Neural progenitor cell (in vitro differentiated cells): ENCODE measurements around the gene DVL1.

Experiments
- EZH2 ChIP-seq: fragments of 200-600 bp; sonication (generic); IDR thresholded peaks from 2 replicates; pipeline ENCODE4 v1.6.1; 2017; ENCODE audit warnings: antibody characterized with exemption, mild to moderate bottlenecking, moderate library complexity
- EZH2phosphoT487 ChIP-seq: fragments of 200-600 bp; sonication (generic); IDR thresholded peaks from 2 replicates; pipeline ENCODE4 v1.6.1; 2017; ENCODE audit warnings: antibody characterized with exemption
- TF ChIP-seq, protein P1 (sequence below): fragments of 200-600 bp; sonication (generic); IDR thresholded peaks from 2 replicates; pipeline ENCODE4 v1.5.1; 2017; ENCODE audit warnings: antibody characterized with exemption, mild to moderate bottlenecking

DNA sequence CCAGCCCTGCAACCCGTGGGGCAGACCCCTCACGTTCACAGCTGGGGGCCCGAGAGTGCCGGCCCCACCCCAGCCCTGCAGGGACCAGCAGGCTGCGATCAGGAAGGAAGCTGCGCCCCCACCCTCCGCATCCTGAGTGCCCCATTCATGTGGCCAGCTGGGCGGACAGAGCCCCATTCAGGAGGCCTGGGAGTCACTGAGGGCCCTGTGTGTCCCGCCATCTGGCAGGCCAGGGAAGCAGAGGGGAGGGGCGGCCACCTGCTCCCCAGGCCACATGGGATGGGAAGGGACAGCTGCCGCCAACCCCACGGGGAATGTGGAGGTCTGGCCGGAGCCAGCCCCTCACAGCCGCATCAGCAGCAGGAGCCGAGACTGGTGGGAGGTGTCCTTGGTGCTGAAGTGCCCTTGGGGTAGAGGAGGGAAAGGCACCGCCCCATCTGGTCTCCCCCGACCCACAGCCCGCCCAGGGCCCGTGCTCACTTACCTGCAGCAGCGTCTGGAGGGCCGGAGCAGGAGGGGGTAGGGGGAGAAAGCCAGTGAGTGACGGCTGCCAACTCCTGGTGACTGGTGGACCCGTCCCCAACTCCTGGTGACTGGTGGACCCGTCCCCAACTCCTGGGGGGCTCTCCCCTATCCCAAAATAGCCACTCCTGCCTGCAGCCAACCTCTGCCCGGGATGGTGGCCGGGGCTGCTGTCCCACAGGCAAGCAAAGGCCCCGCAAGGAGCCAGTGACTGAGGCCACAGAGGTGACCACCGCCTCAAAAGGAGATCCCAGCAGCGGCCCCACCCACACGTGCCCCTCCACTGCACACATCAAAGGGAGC, 50.1 kb downstream of the DVL1 start:
- TF ChIP-seq, protein P1, sequence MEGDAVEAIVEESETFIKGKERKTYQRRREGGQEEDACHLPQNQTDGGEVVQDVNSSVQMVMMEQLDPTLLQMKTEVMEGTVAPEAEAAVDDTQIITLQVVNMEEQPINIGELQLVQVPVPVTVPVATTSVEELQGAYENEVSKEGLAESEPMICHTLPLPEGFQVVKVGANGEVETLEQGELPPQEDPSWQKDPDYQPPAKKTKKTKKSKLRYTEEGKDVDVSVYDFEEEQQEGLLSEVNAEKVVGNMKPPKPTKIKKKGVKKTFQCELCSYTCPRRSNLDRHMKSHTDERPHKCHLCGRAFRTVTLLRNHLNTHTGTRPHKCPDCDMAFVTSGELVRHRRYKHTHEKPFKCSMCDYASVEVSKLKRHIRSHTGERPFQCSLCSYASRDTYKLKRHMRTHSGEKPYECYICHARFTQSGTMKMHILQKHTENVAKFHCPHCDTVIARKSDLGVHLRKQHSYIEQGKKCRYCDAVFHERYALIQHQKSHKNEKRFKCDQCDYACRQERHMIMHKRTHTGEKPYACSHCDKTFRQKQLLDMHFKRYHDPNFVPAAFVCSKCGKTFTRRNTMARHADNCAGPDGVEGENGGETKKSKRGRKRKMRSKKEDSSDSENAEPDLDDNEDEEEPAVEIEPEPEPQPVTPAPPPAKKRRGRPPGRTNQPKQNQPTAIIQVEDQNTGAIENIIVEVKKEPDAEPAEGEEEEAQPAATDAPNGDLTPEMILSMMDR, result no peak
- TF ChIP-seq EZH2phosphoT487, result no peak
- no peak for TF ChIP-seq EZH2
